NCI-H146 (cell line): Measurements from ENCODE around the gene MTERF4.

Experiments used
- DNase-seq: peaks from one replicate; lab custom pipeline; 2025; lab: John Stamatoyannopoulos, UW

The MTERF4 gene

GRCh38 chr2:241088376-241088775, 13.7 kb downstream of the MTERF4 start:
- DNase-seq, result no peak

DNA sequence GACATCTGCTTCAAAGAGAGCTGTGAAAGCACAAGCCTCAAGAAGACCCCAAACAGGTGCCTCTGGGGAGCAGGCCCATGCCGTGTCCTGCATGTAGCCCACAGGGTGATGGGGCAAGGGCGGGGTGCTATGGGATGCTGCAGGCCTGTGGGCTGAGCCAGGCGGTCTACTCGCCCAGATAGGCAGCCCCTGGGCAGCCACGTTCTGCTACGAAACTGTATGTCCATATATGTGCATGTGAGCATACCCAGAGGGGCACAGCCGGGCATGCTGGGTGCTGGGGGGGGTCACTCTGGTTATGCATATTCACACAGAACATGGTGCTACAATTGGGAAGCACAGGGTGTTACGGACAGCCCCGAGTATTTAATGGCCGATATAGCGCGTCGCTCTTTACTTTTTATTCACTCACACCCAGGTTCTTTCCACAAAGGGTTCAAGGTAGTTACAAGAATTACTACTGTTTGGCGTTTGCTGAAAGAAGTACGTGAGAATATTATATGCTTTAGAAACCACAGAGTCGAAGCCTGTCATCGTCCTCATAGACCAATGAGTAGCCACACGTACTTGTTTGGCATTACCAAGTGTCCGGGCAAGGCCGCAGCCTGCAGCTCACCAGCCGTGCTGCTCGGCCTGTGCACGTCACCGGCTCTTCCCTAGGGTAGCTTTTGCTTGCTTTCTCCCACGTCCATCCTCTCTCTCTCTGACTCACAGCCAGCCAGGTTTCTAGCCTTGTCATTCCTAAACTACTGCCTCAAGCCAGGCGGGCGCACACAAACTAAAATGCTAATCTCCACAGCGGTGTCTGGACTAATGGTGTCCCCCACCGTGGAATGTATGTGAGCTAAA, 14.4 kb downstream of the MTERF4 start:
- DNase-seq, result no peak

GRCh38 chr2:241084856-241085444, 17.1 kb downstream of the MTERF4 start:
- DNase-seq, result no peak

DNA sequence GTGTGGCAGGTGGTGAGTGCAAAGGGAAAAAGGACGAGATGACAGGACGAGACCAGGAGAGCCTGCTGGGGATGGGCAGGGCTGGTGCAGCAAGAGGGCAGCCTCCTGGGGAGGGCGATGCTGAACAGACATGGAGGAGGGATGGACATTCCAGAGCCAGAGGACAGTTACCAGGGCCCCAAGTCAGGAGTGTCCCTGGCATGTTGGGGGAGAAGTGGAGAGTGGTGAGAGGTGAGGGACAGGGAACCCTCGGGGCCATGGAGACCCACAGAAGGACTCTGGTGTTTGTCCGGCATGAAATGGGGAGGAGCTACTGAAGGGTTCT, 19.0 kb downstream of the MTERF4 start:
- DNase-seq, result no peak

- no peak for DNase-seq
Observed at GRCh38 chr2:241082341-241083090, 19.6 kb downstream of the MTERF4 start.

- DNase-seq, result no peak
Observed at GRCh38 chr2:241081643-241082340, 20.3 kb downstream of the MTERF4 start.

- DNase-seq, result no peak
Observed at GRCh38 chr2:241081190-241081642, 20.9 kb downstream of the MTERF4 start.

DNA sequence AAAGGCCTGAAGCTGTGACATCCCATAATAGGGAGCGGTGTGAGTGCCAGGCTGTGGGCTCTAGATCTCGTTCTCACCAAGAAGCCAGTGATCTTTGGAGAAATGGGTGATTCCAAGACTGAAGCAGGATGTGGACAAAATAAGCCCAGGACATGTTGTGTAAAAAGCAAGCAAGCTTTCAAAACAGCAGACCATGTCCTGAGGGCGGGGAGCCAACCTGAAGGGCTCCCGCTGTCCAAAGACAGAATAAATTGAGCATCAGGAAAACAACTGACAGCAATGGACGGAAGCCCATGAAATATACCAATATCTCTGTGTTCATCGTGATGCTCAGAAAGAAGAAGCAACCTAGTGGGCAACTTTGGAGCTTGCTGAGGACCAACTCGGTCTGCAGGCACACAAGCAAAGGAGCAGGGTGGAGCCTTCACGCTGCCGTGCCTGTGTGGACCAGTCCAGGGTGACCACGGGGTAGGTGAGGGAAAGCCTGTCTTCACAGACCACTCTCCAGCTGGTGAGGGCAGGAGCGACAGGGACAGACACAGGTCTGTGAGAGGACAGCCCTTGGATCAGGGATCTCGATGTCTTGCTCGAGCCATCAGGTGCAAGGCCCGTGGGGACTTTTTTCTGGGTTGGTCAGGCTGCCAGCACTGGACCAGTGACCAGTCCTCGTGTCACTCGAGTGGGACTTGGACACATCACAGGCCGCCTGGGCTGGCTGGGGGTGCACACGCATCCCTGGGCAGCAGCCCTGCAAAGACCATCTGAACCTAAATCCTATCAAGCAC, 21.5 kb downstream of the MTERF4 start:
- no peak for DNase-seq

- DNase-seq, result no peak
Observed at GRCh38 chr2:241074901-241075540, 27.1 kb downstream of the MTERF4 start.

DNA sequence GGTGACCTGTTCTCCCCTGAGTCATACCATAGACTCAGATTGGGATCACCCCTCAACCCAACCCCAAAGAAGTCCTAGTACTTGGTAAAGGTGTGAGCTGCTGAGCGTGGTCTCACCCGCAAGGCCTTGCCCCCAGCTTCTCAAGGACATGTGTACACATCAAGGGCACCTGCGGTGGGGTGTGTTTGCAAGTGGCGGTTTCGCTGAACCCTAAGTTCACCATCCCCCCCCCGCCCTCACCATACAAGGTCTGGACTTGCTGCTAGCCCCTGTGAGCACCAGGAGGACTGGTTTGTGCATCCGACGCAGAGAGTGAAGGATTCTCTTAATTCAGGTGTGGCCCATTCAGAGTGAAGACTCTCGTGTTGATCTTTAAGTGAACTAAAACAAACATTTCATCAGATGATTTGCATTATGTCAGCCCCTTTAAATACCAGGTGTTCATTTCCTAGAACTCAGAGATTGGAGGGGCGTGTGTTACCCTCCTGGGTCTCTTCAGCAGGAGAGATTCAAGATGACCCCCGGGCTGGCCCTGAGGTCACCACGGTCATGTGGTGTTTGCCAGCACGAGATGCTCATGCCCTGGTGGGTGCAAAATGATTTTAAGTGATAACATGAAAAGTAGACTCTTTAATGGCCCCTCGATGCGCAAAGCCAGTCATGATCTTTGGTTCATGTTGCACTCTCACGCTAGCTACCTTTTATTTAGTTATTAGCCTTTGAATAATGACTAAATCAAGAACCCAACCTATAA, 27.8 kb downstream of the MTERF4 start:
- DNase-seq, result no peak

- DNase-seq, result no peak
Observed at GRCh38 chr2:241073166-241074064, 28.7 kb downstream of the MTERF4 start.

GRCh38 chr2:241072553-241073165, 29.4 kb downstream of the MTERF4 start:
- DNase-seq, result no peak

DNA sequence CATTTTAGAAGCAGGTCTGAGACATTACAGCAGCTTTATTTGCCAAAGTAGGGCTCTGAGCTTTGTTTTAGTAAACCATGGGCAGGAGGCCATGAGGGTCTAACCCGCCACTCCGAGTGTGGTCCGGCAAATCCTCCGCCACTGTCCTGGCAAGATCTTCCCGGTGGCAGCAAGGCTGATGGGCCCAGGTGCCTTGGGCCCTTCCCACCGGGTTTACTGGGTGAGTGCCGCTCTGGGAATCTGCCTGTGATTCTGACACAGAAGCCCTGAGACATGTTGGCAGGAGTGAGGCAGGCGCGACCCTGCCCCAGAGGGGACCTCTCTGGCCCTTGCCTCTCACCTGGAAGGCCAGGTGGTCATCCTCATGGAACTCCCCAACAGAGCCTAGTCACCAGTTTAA, 29.9 kb downstream of the MTERF4 start:
- DNase-seq, result no peak

- no peak for DNase-seq
Observed at GRCh38 chr2:241071677-241072111, 30.4 kb downstream of the MTERF4 start.

DNA sequence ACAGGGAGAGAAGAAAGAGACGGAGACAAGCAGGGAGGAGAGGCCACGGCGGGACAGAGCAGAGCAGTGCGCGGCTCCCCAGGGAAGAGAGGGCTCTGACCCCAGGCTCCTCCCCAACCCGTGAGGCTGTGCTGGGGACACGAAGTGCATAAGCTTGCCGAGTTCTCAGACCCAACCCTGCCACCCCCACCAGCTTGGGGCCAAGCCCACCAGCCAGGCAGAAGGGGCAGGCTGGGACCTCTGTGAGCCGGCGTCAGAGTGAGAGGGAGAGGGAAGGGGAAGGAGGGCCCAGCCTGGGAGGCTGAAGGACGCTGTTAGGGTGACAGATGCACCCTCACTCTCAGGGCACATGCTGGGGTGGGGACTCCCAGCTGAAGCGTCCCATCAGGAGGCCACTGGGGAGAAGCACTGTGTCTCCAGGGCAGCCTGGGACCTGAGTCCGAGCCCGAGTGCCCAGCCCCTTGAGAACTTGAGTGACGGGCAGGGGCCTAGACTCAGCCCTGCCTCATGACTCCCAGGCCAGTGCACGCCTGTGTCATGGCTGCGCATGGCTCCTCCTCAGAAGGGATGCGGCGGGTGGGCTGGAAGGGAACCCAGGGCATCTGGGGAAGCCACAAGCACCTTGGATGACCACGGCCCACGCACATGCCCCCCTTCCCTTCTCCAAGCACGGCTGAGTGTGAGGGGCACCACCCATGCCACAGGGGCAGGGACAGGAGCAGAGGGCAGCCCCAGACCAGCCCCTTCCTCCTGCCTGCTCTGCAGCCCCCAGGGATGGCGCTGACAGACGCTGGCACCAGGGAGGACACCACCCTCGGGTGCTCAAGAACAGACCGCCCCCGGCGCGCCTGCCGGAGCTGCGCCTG, 31.0 kb downstream of the MTERF4 start:
- DNase-seq, result no peak

DNA sequence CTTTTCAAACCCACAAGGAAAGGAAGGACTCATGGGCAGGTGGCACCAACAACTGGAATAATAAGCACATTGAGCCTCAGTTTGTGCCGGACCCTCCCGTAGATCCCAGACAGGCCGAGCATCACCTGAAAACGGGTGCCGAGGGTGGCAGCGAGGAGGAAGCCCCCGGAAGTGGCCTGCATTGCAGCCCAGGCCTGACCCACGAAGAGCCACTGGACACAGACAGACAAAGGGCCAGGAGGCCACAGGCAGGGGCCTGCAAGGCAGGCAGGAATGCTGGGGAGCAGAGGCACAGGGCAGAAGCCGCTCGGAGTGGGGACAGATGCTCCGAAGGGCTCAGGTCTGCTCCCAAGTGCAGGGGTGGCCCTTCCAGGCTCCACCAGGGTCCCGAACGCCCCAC, 31.7 kb downstream of the MTERF4 start:
- DNase-seq, result no peak

DNA sequence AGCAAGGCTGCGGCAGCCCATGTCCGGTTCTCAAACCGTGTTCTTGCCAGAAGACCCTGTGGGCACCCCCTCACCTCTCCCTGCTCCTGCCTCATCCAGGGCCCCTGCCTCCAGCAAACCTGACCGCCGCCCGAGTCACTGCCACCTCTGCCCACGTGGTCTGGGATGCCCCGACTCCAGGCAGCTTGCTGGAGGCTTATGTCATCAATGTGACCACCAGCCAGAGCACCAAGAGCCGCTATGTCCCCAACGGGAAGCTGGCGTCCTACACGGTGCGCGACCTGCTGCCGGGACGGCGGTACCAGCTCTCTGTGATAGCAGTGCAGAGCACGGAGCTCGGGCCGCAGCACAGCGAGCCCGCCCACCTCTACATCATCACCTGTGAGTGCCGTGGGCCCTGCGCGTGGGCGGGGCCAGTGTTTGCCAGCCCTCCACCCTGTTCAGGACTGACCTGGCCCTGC, 32.2 kb downstream of the MTERF4 start:
- DNase-seq, result no peak
